ENCODE data around the gene SACM1L.
"Not testable (repeated sequence)": the region's sequence is repeated elsewhere in the genome, so short reads cannot be mapped to it uniquely, and the experiment has no call there.

The SACM1L gene

GRCh38 chr3:45685722-45686121 is 3.5 kb upstream of the SACM1L start:
- H3K4me3 ChIP-seq (ENCODE audit: low read length); H3K36me3 ChIP-seq (ENCODE audit: control insufficient read depth, low read depth, low read length); H3K27me3 ChIP-seq (ENCODE audit: control insufficient read depth, insufficient read depth, low read length); H3K27ac ChIP-seq (ENCODE audit: low read length); H3K9me3 ChIP-seq (ENCODE audit: control insufficient read depth, low read depth, low read length); H3K9ac ChIP-seq (ENCODE audit: low read length): not testable (repeated sequence)
- H3K4me1 ChIP-seq (ENCODE audit: control insufficient read depth, low read depth, low read length) = peaks cover 27% of the 10 kb centered on the region

GRCh38 chr3:45686850-45687249 is 2.3 kb upstream of the SACM1L start:
- Histone ChIP-seq H3K27ac (ENCODE audit: low read length) (no peak overlapping the region), H3K4me1 (ENCODE audit: control insufficient read depth, low read depth, low read length) (peaks cover 33% of the 10 kb centered on the region), H3K9me3 (ENCODE audit: control insufficient read depth, low read depth, low read length) (no peaks in the 10 kb centered on the region), H3K27me3 (ENCODE audit: control insufficient read depth, insufficient read depth, low read length) (no peaks in the 10 kb centered on the region), H3K4me3 (ENCODE audit: low read length) (no peak overlapping the region), H3K9ac (ENCODE audit: low read length) (no peak overlapping the region), H3K36me3 (ENCODE audit: control insufficient read depth, low read depth, low read length) (no peaks in the 10 kb centered on the region)

- H3K36me3 ChIP-seq (ENCODE audit: control insufficient read depth, low read depth, low read length) = peaks cover 5% of the 10 kb centered on the region
- H3K9me3 ChIP-seq (ENCODE audit: control insufficient read depth, low read depth, low read length) = no peaks in the 10 kb centered on the region
- H3K27me3 ChIP-seq (ENCODE audit: control insufficient read depth, insufficient read depth, low read length) = no peaks in the 10 kb centered on the region
- H3K4me3 ChIP-seq (ENCODE audit: low read length) = peak overlapping the region; percentile 96
- peaks cover 33% of the 10 kb centered on the region for H3K4me1 ChIP-seq (ENCODE audit: control insufficient read depth, low read depth, low read length)
- H3K9ac ChIP-seq (ENCODE audit: low read length) = no peak overlapping the region
- no peak overlapping the region for H3K27ac ChIP-seq (ENCODE audit: low read length)
Measured at GRCh38 chr3:45687828-45688193, 1.4 kb upstream of the SACM1L start.

GRCh38 chr3:45688194-45688881 is 858 bp upstream of the SACM1L start:
- Histone ChIP-seq H3K27me3 (ENCODE audit: control insufficient read depth, insufficient read depth, low read length) (no peaks in the 10 kb centered on the region), H3K27ac (ENCODE audit: low read length) (peak overlapping the region; percentile 19), H3K36me3 (ENCODE audit: control insufficient read depth, low read depth, low read length) (peaks cover 10% of the 10 kb centered on the region), H3K9me3 (ENCODE audit: control insufficient read depth, low read depth, low read length) (no peaks in the 10 kb centered on the region), H3K9ac (ENCODE audit: low read length) (peak overlapping the region; percentile 85), H3K4me3 (ENCODE audit: low read length) (peak overlapping the region; percentile 96), H3K4me1 (ENCODE audit: control insufficient read depth, low read depth, low read length) (peaks cover 33% of the 10 kb centered on the region)

GRCh38 chr3:45689787-45690145 is 570 bp downstream of the SACM1L start:
- Histone ChIP-seq H3K27ac (ENCODE audit: low read length) (peak overlapping the region; percentile 62), H3K4me3 (ENCODE audit: low read length) (peak overlapping the region; percentile 96), H3K36me3 (ENCODE audit: control insufficient read depth, low read depth, low read length) (peaks cover 12% of the 10 kb centered on the region), H3K27me3 (ENCODE audit: control insufficient read depth, insufficient read depth, low read length) (no peaks in the 10 kb centered on the region), H3K9me3 (ENCODE audit: control insufficient read depth, low read depth, low read length) (no peaks in the 10 kb centered on the region), H3K9ac (ENCODE audit: low read length) (peak overlapping the region; percentile 92), H3K4me1 (ENCODE audit: control insufficient read depth, low read depth, low read length) (peaks cover 28% of the 10 kb centered on the region)

- Histone ChIP-seq H3K36me3 (ENCODE audit: control insufficient read depth, low read depth, low read length) (peaks cover 12% of the 10 kb centered on the region), H3K9me3 (ENCODE audit: control insufficient read depth, low read depth, low read length) (no peaks in the 10 kb centered on the region), H3K4me1 (ENCODE audit: control insufficient read depth, low read depth, low read length) (peaks cover 20% of the 10 kb centered on the region), H3K4me3 (ENCODE audit: low read length) (peak overlapping the region; percentile 96), H3K27ac (ENCODE audit: low read length) (no peak overlapping the region), H3K27me3 (ENCODE audit: control insufficient read depth, insufficient read depth, low read length) (no peaks in the 10 kb centered on the region), H3K9ac (ENCODE audit: low read length) (peak overlapping the region; percentile 92)
Measured at GRCh38 chr3:45690336-45691035, 1.3 kb downstream of the SACM1L start.

GRCh38 chr3:45691842-45692241 is 2.6 kb downstream of the SACM1L start:
- Histone ChIP-seq H3K4me1 (ENCODE audit: control insufficient read depth, low read depth, low read length) (peaks cover 18% of the 10 kb centered on the region), H3K27me3 (ENCODE audit: control insufficient read depth, insufficient read depth, low read length) (no peaks in the 10 kb centered on the region), H3K9ac (ENCODE audit: low read length) (no peak overlapping the region), H3K27ac (ENCODE audit: low read length) (no peak overlapping the region), H3K36me3 (ENCODE audit: control insufficient read depth, low read depth, low read length) (peaks cover 12% of the 10 kb centered on the region), H3K9me3 (ENCODE audit: control insufficient read depth, low read depth, low read length) (no peaks in the 10 kb centered on the region), H3K4me3 (ENCODE audit: low read length) (no peak overlapping the region)

- Histone ChIP-seq H3K4me3 (ENCODE audit: low read length) (no peak overlapping the region), H3K27me3 (ENCODE audit: control insufficient read depth, insufficient read depth, low read length) (no peaks in the 10 kb centered on the region), H3K9me3 (ENCODE audit: control insufficient read depth, low read depth, low read length) (no peaks in the 10 kb centered on the region), H3K36me3 (ENCODE audit: control insufficient read depth, low read depth, low read length) (peaks cover 12% of the 10 kb centered on the region), H3K9ac (ENCODE audit: low read length) (no peak overlapping the region), H3K27ac (ENCODE audit: low read length) (no peak overlapping the region), H3K4me1 (ENCODE audit: control insufficient read depth, low read depth, low read length) (peaks cover 22% of the 10 kb centered on the region)
Measured at GRCh38 chr3:45692866-45693265, 3.7 kb downstream of the SACM1L start.

- Histone ChIP-seq H3K4me3 (ENCODE audit: low read length) (no peak overlapping the region), H3K27me3 (ENCODE audit: control insufficient read depth, insufficient read depth, low read length) (no peaks in the 10 kb centered on the region), H3K4me1 (ENCODE audit: control insufficient read depth, low read depth, low read length) (peaks cover 25% of the 10 kb centered on the region), H3K9ac (ENCODE audit: low read length) (no peak overlapping the region), H3K27ac (ENCODE audit: low read length) (no peak overlapping the region), H3K36me3 (ENCODE audit: control insufficient read depth, low read depth, low read length) (peaks cover 12% of the 10 kb centered on the region), H3K9me3 (ENCODE audit: control insufficient read depth, low read depth, low read length) (no peaks in the 10 kb centered on the region)
Measured at GRCh38 chr3:45693941-45694521, 4.8 kb downstream of the SACM1L start.

GRCh38 chr3:45695166-45695565 is 6.0 kb downstream of the SACM1L start:
- H3K27ac ChIP-seq (ENCODE audit: low read length) = not testable (repeated sequence)
- H3K4me1 ChIP-seq (ENCODE audit: control insufficient read depth, low read depth, low read length) = peaks cover 27% of the 10 kb centered on the region

GRCh38 chr3:45700570-45701073 is 11.4 kb downstream of the SACM1L start:
- H3K36me3 ChIP-seq (ENCODE audit: control insufficient read depth, low read depth, low read length) = peaks cover 12% of the 10 kb centered on the region
- no peaks in the 10 kb centered on the region for H3K27me3 ChIP-seq (ENCODE audit: control insufficient read depth, insufficient read depth, low read length)
- peaks cover 34% of the 10 kb centered on the region for H3K4me1 ChIP-seq (ENCODE audit: control insufficient read depth, low read depth, low read length)
- H3K4me3 ChIP-seq (ENCODE audit: low read length) = peak overlapping the region; percentile 51
- no peaks in the 10 kb centered on the region for H3K9me3 ChIP-seq (ENCODE audit: control insufficient read depth, low read depth, low read length)
- peak overlapping the region; percentile 87 for H3K27ac ChIP-seq (ENCODE audit: low read length)
- H3K9ac ChIP-seq (ENCODE audit: low read length) = peak overlapping the region; percentile 57

More at GRCh38 chr3:45695166-45695565, 6.0 kb downstream of the SACM1L start:
- H3K27me3 ChIP-seq (ENCODE audit: control insufficient read depth, insufficient read depth, low read length); H3K9me3 ChIP-seq (ENCODE audit: control insufficient read depth, low read depth, low read length); H3K9ac ChIP-seq (ENCODE audit: low read length); H3K4me3 ChIP-seq (ENCODE audit: low read length): not testable (repeated sequence)
- H3K36me3 ChIP-seq (ENCODE audit: control insufficient read depth, low read depth, low read length) = peaks cover 12% of the 10 kb centered on the region
